Measurements from ENCODE around the gene NUFIP1. TPM values are rescaled to one million over a fixed set of nuclear protein-coding genes. Genes with fewer than 3 reads are reported as not detected.

The NUFIP1 gene
- total RNA-seq, 1 experiment from 2014 or later: 14.0 TPM

GRCh38 chr13:44955406-44955805, 33.9 kb downstream of the NUFIP1 start:
- no peaks in the 10 kb centered on the region for H3K9me3 Mint-ChIP-seq
- ATAC-seq: no peak
- H3K27ac Mint-ChIP-seq: peak overlapping the region; percentile 28; the same call in 1 of the 2 replicates
- TF ChIP-seq TCF7 (CRISPR knock-in tag; IDR thresholded peaks at IDR 0.05; ENCODE audit: low read depth) (no peak), IRF1 (CRISPR knock-in tag; IDR thresholded peaks at IDR 0.05) (no peak), CBFB (CRISPR knock-in tag; IDR thresholded peaks at IDR 0.05; ENCODE audit: low read depth) (no peak), OVOL2 (CRISPR knock-in tag; IDR thresholded peaks at IDR 0.05; ENCODE audit: borderline replicate concordance) (no peak), NFYB (CRISPR knock-in tag; conservative IDR thresholded peaks at IDR 0.05; ENCODE audit: low read depth) (no peak), ATF2 (CRISPR knock-in tag; IDR thresholded peaks at IDR 0.05; ENCODE audit: borderline replicate concordance, low read depth) (no peak), ZNF138 (CRISPR knock-in tag; conservative IDR thresholded peaks at IDR 0.05) (no peak)
- TF ChIP-seq, protein P1, sequence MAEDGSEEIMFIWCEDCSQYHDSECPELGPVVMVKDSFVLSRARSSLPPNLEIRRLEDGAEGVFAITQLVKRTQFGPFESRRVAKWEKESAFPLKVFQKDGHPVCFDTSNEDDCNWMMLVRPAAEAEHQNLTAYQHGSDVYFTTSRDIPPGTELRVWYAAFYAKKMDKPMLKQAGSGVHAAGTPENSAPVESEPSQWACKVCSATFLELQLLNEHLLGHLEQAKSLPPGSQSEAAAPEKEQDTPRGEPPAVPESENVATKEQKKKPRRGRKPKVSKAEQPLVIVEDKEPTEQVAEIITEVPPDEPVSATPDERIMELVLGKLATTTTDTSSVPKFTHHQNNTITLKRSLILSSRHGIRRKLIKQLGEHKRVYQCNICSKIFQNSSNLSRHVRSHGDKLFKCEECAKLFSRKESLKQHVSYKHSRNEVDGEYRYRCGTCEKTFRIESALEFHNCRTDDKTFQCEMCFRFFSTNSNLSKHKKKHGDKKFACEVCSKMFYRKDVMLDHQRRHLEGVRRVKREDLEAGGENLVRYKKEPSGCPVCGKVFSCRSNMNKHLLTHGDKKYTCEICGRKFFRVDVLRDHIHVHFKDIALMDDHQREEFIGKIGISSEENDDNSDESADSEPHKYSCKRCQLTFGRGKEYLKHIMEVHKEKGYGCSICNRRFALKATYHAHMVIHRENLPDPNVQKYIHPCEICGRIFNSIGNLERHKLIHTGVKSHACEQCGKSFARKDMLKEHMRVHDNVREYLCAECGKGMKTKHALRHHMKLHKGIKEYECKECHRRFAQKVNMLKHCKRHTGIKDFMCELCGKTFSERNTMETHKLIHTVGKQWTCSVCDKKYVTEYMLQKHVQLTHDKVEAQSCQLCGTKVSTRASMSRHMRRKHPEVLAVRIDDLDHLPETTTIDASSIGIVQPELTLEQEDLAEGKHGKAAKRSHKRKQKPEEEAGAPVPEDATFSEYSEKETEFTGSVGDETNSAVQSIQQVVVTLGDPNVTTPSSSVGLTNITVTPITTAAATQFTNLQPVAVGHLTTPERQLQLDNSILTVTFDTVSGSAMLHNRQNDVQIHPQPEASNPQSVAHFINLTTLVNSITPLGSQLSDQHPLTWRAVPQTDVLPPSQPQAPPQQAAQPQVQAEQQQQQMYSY (CRISPR knock-in tag; IDR thresholded peaks at IDR 0.05): no peak
- no peak overlapping the region for H3K4me3 Mint-ChIP-seq
- ChIA-PET POLR2A (no interaction called here), CTCF (interaction anchor here (0.8 kb wide), 1 partner anchor 18 kb away, joined by 3 read pairs; no protein-coding TSS in a partner anchor)
- peaks cover 17% of the 10 kb centered on the region for H3K36me3 Mint-ChIP-seq
- no peak for DNase-seq (ENCODE audit: low spot score)
- H3K4me1 Mint-ChIP-seq: no peaks in the 10 kb centered on the region
- H3K27me3 Mint-ChIP-seq (ENCODE audit: low read depth): no peaks in the 10 kb centered on the region

DNA sequence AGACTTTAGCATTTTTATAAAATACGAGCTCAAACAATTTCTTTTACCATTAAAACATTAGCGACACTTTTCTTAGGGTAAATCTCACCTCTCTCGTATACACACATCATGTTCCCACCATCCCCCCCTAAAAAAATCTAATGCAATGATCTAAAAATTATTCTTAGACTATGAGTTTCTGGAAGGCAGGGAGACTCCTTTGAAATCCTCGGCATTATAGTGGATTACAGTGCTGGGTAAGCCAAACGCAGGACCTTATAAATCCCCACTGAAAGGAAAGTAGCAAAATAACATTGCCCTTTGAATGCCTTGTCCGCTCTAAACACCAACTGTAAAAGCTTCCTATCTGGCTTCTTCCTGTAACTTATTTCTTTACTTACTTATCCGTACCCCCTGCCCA, 35.0 kb downstream of the NUFIP1 start:
- no peak overlapping the region for H3K27ac Mint-ChIP-seq
- CTCF ChIA-PET: interaction anchor here (1.5 kb wide), 2 partner anchors 36 to 92 kb away, joined by 3 to 4 read pairs; no protein-coding TSS in a partner anchor
- no peak for TF ChIP-seq TCF7 (CRISPR knock-in tag; IDR thresholded peaks at IDR 0.05; ENCODE audit: low read depth)
- no peak for TF ChIP-seq ELF4 (CRISPR knock-in tag; IDR thresholded peaks at IDR 0.05; ENCODE audit: low read depth)
- TF ChIP-seq GRHL2 (CRISPR knock-in tag; IDR thresholded peaks at IDR 0.05; ENCODE audit: insufficient replicate concordance, severe bottlenecking): no peak
- TF ChIP-seq, protein P2, sequence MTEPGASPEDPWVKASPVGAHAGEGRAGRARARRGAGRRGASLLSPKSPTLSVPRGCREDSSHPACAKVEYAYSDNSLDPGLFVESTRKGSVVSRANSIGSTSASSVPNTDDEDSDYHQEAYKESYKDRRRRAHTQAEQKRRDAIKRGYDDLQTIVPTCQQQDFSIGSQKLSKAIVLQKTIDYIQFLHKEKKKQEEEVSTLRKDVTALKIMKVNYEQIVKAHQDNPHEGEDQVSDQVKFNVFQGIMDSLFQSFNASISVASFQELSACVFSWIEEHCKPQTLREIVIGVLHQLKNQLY (CRISPR knock-in tag; IDR thresholded peaks at IDR 0.05): no peak
- no peak for TF ChIP-seq TP53 (CRISPR knock-in tag; IDR thresholded peaks at IDR 0.05)
- TF ChIP-seq, protein P3, sequence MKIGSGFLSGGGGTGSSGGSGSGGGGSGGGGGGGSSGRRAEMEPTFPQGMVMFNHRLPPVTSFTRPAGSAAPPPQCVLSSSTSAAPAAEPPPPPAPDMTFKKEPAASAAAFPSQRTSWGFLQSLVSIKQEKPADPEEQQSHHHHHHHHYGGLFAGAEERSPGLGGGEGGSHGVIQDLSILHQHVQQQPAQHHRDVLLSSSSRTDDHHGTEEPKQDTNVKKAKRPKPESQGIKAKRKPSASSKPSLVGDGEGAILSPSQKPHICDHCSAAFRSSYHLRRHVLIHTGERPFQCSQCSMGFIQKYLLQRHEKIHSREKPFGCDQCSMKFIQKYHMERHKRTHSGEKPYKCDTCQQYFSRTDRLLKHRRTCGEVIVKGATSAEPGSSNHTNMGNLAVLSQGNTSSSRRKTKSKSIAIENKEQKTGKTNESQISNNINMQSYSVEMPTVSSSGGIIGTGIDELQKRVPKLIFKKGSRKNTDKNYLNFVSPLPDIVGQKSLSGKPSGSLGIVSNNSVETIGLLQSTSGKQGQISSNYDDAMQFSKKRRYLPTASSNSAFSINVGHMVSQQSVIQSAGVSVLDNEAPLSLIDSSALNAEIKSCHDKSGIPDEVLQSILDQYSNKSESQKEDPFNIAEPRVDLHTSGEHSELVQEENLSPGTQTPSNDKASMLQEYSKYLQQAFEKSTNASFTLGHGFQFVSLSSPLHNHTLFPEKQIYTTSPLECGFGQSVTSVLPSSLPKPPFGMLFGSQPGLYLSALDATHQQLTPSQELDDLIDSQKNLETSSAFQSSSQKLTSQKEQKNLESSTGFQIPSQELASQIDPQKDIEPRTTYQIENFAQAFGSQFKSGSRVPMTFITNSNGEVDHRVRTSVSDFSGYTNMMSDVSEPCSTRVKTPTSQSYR (CRISPR knock-in tag; IDR thresholded peaks at IDR 0.05): no peak
- TF ChIP-seq, protein P4, sequence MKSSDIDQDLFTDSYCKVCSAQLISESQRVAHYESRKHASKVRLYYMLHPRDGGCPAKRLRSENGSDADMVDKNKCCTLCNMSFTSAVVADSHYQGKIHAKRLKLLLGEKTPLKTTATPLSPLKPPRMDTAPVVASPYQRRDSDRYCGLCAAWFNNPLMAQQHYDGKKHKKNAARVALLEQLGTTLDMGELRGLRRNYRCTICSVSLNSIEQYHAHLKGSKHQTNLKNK (CRISPR knock-in tag; IDR thresholded peaks at IDR 0.05): no peak
- TF ChIP-seq NFYB (CRISPR knock-in tag; conservative IDR thresholded peaks at IDR 0.05; ENCODE audit: low read depth): no peak
- no peak for TF ChIP-seq NFE2L1 (CRISPR knock-in tag; IDR thresholded peaks at IDR 0.05)
- TF ChIP-seq NR1H2 (CRISPR knock-in tag; IDR thresholded peaks at IDR 0.05): no peak
- no peak for TF ChIP-seq PRRX2 (CRISPR knock-in tag; IDR thresholded peaks at IDR 0.05)
- TF ChIP-seq ZNF232 (CRISPR knock-in tag; IDR thresholded peaks at IDR 0.05): no peak
- TF ChIP-seq ZNF423 (CRISPR knock-in tag; IDR thresholded peaks at IDR 0.05): no peak
- no peak for TF ChIP-seq ETV6 (CRISPR knock-in tag; IDR thresholded peaks at IDR 0.05)
- TF ChIP-seq JUN (CRISPR knock-in tag; IDR thresholded peaks at IDR 0.05): no peak
- no peak for TF ChIP-seq PREB (CRISPR knock-in tag; IDR thresholded peaks at IDR 0.05; ENCODE audit: borderline replicate concordance)
- TF ChIP-seq, protein P5, sequence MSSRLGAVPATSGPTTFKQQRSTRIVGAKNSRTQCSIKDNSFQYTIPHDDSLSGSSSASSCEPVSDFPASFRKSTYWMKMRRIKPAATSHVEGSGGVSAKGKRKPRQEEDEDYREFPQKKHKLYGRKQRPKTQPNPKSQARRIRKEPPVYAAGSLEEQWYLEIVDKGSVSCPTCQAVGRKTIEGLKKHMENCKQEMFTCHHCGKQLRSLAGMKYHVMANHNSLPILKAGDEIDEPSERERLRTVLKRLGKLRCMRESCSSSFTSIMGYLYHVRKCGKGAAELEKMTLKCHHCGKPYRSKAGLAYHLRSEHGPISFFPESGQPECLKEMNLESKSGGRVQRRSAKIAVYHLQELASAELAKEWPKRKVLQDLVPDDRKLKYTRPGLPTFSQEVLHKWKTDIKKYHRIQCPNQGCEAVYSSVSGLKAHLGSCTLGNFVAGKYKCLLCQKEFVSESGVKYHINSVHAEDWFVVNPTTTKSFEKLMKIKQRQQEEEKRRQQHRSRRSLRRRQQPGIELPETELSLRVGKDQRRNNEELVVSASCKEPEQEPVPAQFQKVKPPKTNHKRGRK (CRISPR knock-in tag; IDR thresholded peaks at IDR 0.05; ENCODE audit: borderline replicate concordance): no peak

More for the DNA sequence above, 35.0 kb downstream of the NUFIP1 start:
- no peak for ATAC-seq
- peaks cover 20% of the 10 kb centered on the region for H3K36me3 Mint-ChIP-seq
- POLR2A ChIA-PET: no interaction called here
- H3K4me1 Mint-ChIP-seq: no peaks in the 10 kb centered on the region
- no peak for DNase-seq (ENCODE audit: low spot score)
- no peaks in the 10 kb centered on the region for H3K27me3 Mint-ChIP-seq (ENCODE audit: low read depth)
- H3K4me3 Mint-ChIP-seq: no peak overlapping the region
- no peaks in the 10 kb centered on the region for H3K9me3 Mint-ChIP-seq

Data from WTC11 (cell line).